ENCODE data around the gene ITGAL. TPM values are rescaled to one million over a fixed set of nuclear protein-coding genes. Genes with fewer than 3 reads are reported as not detected.

Gene ITGAL
- polyA plus RNA-seq, 1 donor (not counting 4 experiments of a cell fraction or from before 2014, with no cell fraction given) = not detected

DNA sequence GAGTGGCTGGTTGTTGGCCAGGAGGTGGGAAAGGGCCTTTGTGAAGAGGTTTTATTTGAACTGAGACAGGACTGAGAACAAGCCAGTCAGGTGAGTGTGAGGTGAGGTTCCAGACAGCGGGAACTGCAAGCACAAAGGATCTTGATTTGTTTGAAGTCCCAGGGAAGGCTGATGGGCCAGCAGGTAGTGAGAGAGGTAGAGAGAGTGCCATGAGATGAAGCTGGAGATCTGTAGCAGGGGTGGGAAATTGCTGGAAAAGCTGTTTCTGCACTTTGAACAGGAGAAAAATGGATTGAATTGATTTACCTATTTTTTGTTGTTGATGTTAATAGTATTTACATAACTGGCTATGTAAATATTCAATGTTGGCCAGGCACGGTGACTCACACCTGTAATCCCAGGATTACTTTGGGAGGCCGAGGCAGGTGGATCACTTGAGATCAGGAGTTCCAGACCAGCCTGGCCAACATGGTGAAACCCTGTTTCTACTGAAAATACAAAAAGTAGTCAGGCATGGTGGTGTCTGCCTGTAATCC, 35.0 kb upstream of the ITGAL start:
- DNase-seq (ENCODE audit: low read depth, low spot score) = no peak
- no peaks in the 10 kb centered on the region for H3K79me2 ChIP-seq (ENCODE audit: control insufficient read depth, insufficient read depth, low read length)
- TF ChIP-seq EZH2 (IDR thresholded peaks at IDR 0.05; ENCODE audit: low read length) = no peak
- TF ChIP-seq, protein P1, sequence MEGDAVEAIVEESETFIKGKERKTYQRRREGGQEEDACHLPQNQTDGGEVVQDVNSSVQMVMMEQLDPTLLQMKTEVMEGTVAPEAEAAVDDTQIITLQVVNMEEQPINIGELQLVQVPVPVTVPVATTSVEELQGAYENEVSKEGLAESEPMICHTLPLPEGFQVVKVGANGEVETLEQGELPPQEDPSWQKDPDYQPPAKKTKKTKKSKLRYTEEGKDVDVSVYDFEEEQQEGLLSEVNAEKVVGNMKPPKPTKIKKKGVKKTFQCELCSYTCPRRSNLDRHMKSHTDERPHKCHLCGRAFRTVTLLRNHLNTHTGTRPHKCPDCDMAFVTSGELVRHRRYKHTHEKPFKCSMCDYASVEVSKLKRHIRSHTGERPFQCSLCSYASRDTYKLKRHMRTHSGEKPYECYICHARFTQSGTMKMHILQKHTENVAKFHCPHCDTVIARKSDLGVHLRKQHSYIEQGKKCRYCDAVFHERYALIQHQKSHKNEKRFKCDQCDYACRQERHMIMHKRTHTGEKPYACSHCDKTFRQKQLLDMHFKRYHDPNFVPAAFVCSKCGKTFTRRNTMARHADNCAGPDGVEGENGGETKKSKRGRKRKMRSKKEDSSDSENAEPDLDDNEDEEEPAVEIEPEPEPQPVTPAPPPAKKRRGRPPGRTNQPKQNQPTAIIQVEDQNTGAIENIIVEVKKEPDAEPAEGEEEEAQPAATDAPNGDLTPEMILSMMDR (optimal IDR thresholded peaks at IDR 0.05 in 1 of 3, IDR thresholded peaks at IDR 0.05 in 1 of 3, conservative IDR thresholded peaks at IDR 0.05 in 1 of 3; ENCODE audit: extremely low read depth in 1 of 3, insufficient read depth in 2 of 3, low read length in 3 of 3) = no peak
- no peaks in the 10 kb centered on the region for H3K27me3 ChIP-seq (ENCODE audit: control insufficient read depth, extremely low read depth, insufficient read depth, low read length)
- no peak overlapping the region for H3K27ac ChIP-seq (ENCODE audit: control insufficient read depth, insufficient read depth, low read length)
- no peaks in the 10 kb centered on the region for H3K9me3 ChIP-seq (ENCODE audit: control insufficient read depth, low read depth, low read length)
- dilution Hi-C loops (cut with MboI; ENCODE audit: extremely low pct_ligation_motif_present, low sequenced_read_pairs) = no loop called here
- FAIRE-seq = no peak
- peaks cover 7% of the 10 kb centered on the region for H3K4me1 ChIP-seq (ENCODE audit: control insufficient read depth, extremely low read depth, insufficient read depth, low read length)
- no peak overlapping the region for H2AFZ ChIP-seq (ENCODE audit: control insufficient read depth, low read length)
- H3K36me3 ChIP-seq (ENCODE audit: control insufficient read depth in 2 of 2, extremely low read depth in 1 of 2, insufficient read depth in 2 of 2, low read length in 2 of 2) = no peaks in the 10 kb centered on the region
- no peaks in the 10 kb centered on the region for H3K9me1 ChIP-seq (ENCODE audit: control insufficient read depth, extremely low read depth, insufficient read depth, low read length)
- no peak overlapping the region for H3K4me2 ChIP-seq (ENCODE audit: control insufficient read depth, extremely low read depth, insufficient read depth, low read depth, low read length)
- no peaks in the 10 kb centered on the region for H4K20me1 ChIP-seq (ENCODE audit: control insufficient read depth, extremely low read depth, insufficient read depth, low read length)
- no peak overlapping the region for H3K9ac ChIP-seq (ENCODE audit: control insufficient read depth, extremely low read depth, insufficient read depth, low read length)
- no peak overlapping the region for H3K4me3 ChIP-seq (ENCODE audit: control insufficient read depth in 2 of 3, extremely low read depth in 1 of 3, insufficient read depth in 2 of 3, low read depth in 1 of 3, low read length in 3 of 3)

DNA sequence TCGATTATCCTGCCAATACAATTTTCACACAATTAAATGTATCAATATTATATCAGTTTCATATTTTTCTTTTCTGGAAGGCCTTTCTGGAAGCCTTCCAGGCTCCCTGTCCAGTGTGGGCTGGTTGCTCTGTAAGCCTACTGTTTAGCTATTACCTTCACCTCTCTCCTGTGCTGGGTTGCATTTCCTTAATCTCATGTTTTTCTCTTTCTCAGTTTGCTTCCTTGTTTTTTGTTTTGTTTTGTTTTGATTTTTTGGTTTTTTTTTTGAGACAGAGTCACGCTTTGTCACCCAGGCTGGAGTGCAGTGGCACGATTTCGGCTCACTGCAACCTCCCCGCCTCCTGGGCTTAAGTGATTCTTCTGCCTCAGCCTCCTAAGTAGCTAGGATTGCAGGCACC, 33.7 kb upstream of the ITGAL start:
- no peak overlapping the region for H3K4me2 ChIP-seq (ENCODE audit: control insufficient read depth, extremely low read depth, insufficient read depth, low read depth, low read length)
- H3K9ac ChIP-seq (ENCODE audit: control insufficient read depth, extremely low read depth, insufficient read depth, low read length) = no peak overlapping the region
- DNase-seq (ENCODE audit: low read depth, low spot score) = no peak
- no peaks in the 10 kb centered on the region for H4K20me1 ChIP-seq (ENCODE audit: control insufficient read depth, extremely low read depth, insufficient read depth, low read length)
- H3K9me1 ChIP-seq (ENCODE audit: control insufficient read depth, extremely low read depth, insufficient read depth, low read length) = no peaks in the 10 kb centered on the region
- H3K36me3 ChIP-seq (ENCODE audit: control insufficient read depth in 2 of 2, extremely low read depth in 1 of 2, insufficient read depth in 2 of 2, low read length in 2 of 2) = peaks cover 0 to 7% of the 10 kb centered on the region in 2 experiments
- H3K79me2 ChIP-seq (ENCODE audit: control insufficient read depth, insufficient read depth, low read length) = no peaks in the 10 kb centered on the region
- no peaks in the 10 kb centered on the region for H3K27me3 ChIP-seq (ENCODE audit: control insufficient read depth, extremely low read depth, insufficient read depth, low read length)
- dilution Hi-C loops (cut with MboI; ENCODE audit: extremely low pct_ligation_motif_present, low sequenced_read_pairs) = no loop called here
- TF ChIP-seq, protein P1 (optimal IDR thresholded peaks at IDR 0.05 in 1 of 3, IDR thresholded peaks at IDR 0.05 in 1 of 3, conservative IDR thresholded peaks at IDR 0.05 in 1 of 3; ENCODE audit: extremely low read depth in 1 of 3, insufficient read depth in 2 of 3, low read length in 3 of 3) = no peak
- no peak for TF ChIP-seq EZH2 (IDR thresholded peaks at IDR 0.05; ENCODE audit: low read length)
- no peak overlapping the region for H3K27ac ChIP-seq (ENCODE audit: control insufficient read depth, insufficient read depth, low read length)
- no peak for FAIRE-seq
- H3K4me3 ChIP-seq (ENCODE audit: control insufficient read depth in 2 of 3, extremely low read depth in 1 of 3, insufficient read depth in 2 of 3, low read depth in 1 of 3, low read length in 3 of 3) = no peak overlapping the region
- H3K4me1 ChIP-seq (ENCODE audit: control insufficient read depth, extremely low read depth, insufficient read depth, low read length) = peaks cover 7% of the 10 kb centered on the region
- H3K9me3 ChIP-seq (ENCODE audit: control insufficient read depth, low read depth, low read length) = no peaks in the 10 kb centered on the region
- no peak overlapping the region for H2AFZ ChIP-seq (ENCODE audit: control insufficient read depth, low read length)

Measured in keratinocyte (primary cell).